Activated CD8-positive, alpha-beta memory T cell treated with anti-CD3 and anti-CD28 coated beads, Interleukin-2, amount 10 ng/mL, durations not matched to agents 7 days and 5 days (primary cell): ENCODE measurements around the gene POTEF. TPM values are rescaled to one million over a fixed set of nuclear protein-coding genes. Genes with fewer than 3 reads are reported as not detected.

Source experiments
- total RNA-seq, 2 experiments: library from RNA; stranded (reverse); gene quantifications; one replicate each; pipeline ENCODE4 v1.2.3, GENCODE V29; 2021

Gene POTEF
- total RNA-seq, 2 experiments from 2014 or later = not detected

Other genes with a start within 250 kb of the POTEF start
- gene RAB6C, start 149.6 kb downstream of the POTEF start, total RNA-seq = under 1 TPM in 1 of 2 experiments, not detected in 1; 0.18 TPM
- under 1 TPM; 0.23 to 0.47 TPM for gene CCDC74B, start 15.9 kb upstream of the POTEF start, total RNA-seq
- gene SMPD4, start 52.4 kb upstream of the POTEF start, total RNA-seq = 10 to 100 TPM; 70.8 to 79.8 TPM
- 100 to 1,000 TPM; 399 to 472 TPM for gene MZT2B, start 53.0 kb upstream of the POTEF start, total RNA-seq
- gene TUBA3E, start 69.2 kb upstream of the POTEF start, total RNA-seq = not detected
- gene IMP4, start 213.7 kb upstream of the POTEF start, total RNA-seq = 100 to 1,000 TPM in 1 of 2 experiments, 10 to 100 TPM in 1; 85.8 to 115 TPM
- gene PTPN18, start 226.8 kb upstream of the POTEF start, total RNA-seq = 10 to 100 TPM; 82.3 to 90.5 TPM